ENCODE results near the gene SH2D2A.

DNA sequence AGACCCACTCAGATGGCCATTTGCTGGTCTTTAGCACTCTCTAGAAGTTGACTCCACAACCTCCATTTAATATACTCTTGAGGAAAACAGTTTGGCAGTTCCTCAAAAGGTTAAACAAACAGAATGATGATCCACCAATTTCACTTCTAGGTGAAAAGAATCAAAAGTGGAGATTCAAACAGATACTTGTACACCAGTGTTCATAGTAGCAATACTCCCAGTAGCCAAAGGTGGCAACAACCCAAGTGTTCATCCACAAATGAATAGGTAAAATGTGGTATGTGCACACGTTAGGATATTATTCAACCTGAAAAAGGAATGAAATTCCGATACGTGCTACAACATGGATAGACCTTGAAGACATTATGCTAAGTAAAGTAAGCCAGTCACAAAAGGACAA is 43.0 kb downstream of the SH2D2A start:
- no peak for TF ChIP-seq POLR2AphosphoS5 (IDR thresholded peaks at IDR 0.05; ENCODE audit: low read depth, low read length)
- TF ChIP-seq, protein P1, sequence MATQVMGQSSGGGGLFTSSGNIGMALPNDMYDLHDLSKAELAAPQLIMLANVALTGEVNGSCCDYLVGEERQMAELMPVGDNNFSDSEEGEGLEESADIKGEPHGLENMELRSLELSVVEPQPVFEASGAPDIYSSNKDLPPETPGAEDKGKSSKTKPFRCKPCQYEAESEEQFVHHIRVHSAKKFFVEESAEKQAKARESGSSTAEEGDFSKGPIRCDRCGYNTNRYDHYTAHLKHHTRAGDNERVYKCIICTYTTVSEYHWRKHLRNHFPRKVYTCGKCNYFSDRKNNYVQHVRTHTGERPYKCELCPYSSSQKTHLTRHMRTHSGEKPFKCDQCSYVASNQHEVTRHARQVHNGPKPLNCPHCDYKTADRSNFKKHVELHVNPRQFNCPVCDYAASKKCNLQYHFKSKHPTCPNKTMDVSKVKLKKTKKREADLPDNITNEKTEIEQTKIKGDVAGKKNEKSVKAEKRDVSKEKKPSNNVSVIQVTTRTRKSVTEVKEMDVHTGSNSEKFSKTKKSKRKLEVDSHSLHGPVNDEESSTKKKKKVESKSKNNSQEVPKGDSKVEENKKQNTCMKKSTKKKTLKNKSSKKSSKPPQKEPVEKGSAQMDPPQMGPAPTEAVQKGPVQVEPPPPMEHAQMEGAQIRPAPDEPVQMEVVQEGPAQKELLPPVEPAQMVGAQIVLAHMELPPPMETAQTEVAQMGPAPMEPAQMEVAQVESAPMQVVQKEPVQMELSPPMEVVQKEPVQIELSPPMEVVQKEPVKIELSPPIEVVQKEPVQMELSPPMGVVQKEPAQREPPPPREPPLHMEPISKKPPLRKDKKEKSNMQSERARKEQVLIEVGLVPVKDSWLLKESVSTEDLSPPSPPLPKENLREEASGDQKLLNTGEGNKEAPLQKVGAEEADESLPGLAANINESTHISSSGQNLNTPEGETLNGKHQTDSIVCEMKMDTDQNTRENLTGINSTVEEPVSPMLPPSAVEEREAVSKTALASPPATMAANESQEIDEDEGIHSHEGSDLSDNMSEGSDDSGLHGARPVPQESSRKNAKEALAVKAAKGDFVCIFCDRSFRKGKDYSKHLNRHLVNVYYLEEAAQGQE (IDR thresholded peaks at IDR 0.05; ENCODE audit: insufficient read depth in 1 of 2, low read depth in 2 of 2, low read length in 2 of 2), result no peak
- TF ChIP-seq TAF1 (IDR thresholded peaks at IDR 0.05; ENCODE audit: borderline replicate concordance, insufficient read depth, low read length), result no peak

Data from PFSK-1 (cell line).